HG02763 (cell line): ENCODE results near the gene MUC5B.
"Not testable (repeated sequence)": the region's sequence is repeated elsewhere in the genome, so short reads cannot be mapped to it uniquely, and the experiment has no call there.

Source experiments
- ATAC-seq: cut with Tn5 transposase; IDR thresholded peaks from one replicate; pipeline ENCODE4 v1.9.1; 2021; ENCODE audit warnings: mild to moderate bottlenecking, moderate library complexity; ENCODE audit not compliant: unreplicated experiment

MUC5B gene

DNA sequence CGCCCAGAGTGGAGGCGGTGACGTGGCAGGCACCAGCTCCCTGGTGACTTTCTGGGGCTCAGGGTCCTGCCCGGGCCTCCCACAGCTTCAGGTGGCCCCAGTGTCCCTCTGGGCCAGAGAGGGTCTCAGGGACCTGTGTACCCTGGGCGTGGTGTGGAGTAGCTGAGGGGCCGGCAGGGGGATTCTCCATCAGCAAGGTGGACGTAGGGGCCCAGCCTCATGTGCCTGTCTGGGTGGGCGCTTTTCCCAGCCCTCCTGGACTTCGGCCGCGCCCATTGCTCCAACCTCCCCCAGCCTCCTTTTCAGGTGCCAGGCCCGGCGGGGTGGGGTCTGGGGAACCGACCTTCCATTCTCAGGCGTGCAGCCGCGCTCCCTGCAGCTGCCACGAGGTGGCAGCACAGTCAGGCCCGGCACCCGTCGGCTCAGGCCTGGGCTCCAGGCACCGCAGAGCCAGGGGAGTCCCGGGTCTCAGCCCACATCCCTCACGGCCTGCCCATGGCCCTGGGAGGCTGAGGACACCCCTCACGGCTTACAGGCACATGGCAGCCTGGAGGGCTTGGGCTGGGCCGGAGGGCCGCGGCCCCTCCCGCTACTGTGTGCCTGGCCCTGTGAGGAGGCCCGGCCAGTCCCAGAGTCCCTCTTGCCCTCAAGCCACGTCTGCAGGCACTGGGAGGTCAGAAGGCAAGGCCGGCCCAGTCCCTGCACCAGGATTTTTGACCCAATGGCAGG, 19.9 kb upstream of the MUC5B start:
- ATAC-seq = no peak

DNA sequence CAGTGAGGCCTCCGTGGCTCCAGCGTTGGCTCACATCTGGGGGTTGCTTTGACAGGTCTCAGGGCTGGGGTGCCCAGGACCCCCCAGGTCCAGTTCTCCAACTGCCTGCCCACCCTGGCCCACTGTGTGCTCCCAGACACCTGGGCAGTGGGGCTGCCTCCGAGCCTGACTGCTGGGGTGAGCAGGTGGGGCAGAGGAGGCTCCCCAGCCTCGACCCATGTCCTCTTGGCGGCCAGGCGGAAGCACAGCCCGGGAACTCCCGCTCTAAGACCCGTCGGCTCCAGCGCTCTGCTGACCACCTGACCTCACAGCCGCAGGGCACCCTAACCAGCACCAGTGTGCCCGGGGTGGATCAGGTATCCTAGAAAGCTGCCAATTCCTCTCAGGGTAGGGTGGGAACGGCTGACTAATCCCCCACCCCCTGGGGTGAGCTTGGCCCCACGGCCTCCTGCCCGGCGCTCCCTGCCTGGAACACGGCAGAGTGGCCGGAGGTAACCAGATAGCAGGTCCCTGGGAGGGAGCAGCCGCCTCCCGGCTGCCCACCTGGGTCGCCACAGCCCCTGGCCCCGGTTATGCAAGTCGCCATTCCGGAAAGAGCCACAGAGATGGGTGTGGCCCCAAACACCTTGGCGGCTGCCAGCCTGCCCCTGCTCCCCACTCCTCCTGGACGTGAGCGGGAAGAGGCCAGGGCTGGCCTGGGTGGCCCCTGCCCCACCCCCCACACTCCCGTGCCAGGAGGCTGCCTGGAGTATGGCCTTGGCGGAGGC, 19.2 kb upstream of the MUC5B start:
- no peak for ATAC-seq

DNA sequence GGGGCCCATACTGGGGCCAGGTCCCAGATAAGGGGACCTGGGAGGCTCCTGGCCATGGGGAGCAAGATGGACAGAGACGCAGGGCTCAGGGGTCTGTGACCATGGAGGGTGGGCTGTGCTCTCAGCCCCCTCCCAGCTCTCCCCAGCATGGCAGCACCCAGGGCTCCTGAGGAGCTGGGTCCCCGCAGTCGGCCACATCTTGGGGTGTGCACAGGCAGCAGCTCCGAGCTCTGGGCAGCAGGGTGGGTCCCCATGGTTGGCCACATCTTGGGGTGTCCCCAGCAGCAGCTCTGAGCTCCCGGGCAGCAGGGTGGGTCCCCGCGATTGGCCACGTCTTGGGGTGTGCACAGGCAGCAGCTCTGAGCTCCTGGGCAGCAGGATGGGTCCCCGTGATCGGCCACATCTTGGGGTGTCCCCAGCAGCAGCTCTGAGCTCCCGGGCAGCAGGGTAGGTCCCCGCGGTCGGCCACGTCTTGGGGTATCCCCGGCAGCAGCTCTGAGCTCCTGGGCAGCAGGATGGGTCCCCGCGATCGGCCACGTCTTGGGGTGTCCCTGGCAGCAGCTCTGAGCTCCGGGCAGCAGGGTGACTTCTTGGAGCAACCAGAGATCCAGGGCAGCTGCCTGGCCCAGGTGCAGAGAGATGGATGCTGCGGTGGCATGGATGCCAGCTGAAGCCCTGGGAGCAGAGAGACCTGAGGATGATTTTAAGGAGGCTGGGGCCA, 18.3 kb upstream of the MUC5B start:
- no peak for ATAC-seq

DNA sequence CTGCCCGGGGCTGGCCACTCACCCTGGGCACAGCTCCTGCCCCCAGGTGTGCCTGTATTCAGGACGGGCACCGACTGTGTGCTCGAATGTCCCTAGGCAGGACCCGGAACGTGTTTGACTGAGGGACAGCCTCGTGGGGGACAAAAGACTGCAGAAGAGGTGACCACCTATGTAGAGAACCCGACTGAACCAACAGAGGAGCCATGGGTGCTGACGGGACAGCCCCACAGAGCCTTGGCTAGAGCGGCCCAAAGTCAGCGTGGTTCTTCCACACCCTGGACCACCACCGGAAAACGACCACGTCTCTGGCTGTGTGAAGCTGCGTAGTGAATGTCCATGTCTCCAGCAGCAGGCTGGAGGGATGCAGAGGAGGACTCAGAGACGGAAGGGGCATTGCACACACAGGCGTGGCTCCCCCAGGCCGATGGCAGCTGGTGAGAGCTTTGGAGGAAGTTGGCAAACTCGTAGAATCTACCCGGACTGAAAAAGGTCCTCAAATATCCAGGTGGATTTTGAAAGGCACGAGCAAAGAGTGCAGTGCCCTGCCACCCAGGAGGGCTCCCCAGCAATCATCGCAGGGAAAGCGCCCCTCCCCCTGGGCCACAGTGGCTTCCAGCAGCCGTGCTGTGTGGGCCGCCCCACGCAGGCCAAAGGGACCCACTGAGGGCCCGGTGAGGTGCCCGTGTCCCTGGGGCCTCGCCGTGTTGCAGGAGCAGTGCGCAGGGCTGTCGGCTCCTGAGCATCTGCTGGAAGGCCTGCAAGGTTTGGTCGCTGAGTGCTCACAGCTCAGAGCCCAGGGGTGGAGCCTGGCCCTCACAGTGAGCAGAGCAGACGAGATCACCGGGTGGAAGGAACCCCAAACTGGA, 17.5 kb upstream of the MUC5B start:
- ATAC-seq = no peak

DNA sequence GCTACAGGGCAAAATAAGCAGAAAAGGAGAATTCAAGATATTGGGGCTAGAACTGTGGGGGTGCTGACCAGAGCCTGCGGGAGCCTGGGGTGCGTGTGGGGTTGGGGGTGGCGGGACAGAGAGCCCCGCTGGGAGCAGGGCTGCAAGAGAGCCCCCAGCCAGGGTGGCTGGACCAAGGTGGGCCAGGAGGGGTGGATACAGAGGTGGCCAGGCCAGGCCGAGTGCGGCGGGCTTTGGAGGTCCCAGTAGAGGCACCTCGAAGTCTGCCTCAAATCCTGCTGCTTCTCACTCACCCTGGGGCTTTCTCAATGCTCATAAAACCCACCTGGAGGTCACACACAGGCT, 16.9 kb upstream of the MUC5B start:
- ATAC-seq = no peak

- no peak for ATAC-seq
Observed at GRCh38 chr11:1206391-1207271, 16.2 kb upstream of the MUC5B start.

DNA sequence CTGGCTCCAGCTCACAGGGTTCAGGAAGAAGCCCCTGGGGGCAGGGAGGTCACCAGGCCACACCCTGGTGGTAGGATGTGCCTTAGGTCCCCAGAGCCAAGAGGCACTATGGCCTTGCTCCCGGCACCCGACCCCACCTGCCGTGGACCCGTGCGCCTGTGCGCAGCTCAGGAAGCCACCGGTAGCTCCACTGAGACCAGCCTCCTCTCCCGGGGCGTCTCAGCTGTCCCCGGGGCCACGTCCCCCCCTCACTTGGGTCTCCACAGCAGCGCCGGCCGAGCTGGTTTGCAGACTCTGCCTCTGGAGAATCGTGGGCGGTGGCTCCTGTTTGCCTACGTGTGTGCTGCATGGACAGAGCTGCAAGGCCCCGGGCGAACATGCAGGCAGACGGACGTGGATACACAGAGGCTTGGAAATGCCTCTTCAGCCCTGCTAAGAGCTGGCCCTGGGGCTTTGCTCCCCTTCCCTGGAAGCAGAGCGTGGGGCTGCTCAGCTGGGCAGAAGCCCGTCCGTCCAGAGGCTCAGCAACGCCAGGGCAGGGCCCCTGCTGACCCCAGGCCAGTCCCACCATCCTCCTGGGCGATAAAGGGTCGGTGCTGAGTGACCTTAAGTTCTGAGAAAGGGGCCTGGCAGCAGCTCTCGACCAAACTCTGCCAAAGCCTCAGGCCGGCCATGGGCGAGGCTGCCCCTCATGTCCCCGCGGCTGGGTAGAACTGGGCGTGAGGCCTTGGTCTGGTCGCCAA, 15.3 kb upstream of the MUC5B start:
- no peak for ATAC-seq

DNA sequence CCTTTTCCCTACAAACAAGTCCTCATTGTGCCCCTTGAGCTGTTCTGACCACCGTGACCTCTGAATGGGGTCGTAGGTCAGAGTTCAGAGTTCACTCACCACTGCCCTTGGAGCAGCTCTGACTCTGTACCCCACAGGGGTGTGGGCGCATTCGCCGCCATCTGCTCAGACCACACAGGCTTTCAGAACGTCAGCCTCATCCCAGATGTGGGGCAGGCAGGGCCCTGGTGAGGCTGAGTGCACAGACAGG, 14.8 kb upstream of the MUC5B start:
- ATAC-seq = no peak

DNA sequence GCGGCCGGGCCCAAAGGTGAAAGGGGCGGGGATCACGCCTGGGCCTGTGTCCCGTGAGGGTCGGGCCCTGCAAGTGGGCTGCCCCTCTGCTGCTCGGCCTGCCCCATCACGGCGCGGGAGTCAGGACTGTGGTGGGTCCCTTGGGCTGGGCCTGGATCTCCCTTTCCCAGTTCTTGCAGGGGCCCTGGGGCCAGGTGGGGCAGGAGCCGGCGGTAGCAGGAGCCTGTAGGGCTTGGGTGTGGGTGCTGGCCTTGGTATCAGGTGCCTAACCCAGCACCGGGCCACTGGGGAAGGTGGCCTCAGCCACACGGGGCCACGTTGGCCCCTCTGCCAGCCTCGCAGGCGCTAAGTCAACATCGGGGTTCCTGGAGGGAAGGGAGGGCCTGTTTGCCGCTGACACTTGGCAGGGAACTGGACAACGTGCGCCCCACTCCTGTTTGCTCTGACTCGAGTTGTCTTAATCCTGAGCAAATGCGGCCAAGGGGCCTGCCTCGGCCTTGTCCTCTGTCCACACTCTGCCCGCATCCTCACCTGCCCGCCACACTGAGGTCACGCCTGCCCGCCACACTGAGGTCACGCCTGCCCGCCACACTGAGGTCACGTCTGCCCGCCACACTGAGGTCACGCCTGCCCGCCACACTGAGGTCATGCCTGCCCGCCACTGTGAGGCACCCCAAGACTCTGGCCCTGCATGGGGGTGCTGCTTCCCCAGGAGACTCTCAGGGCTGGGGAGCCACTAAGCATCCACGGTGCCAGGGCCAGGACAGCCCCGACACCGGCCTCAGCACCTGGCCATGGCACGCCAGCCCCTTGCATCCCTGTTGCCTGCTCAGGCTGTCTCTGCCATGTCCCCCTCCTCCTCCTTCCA, 14.2 kb upstream of the MUC5B start:
- ATAC-seq = no peak

DNA sequence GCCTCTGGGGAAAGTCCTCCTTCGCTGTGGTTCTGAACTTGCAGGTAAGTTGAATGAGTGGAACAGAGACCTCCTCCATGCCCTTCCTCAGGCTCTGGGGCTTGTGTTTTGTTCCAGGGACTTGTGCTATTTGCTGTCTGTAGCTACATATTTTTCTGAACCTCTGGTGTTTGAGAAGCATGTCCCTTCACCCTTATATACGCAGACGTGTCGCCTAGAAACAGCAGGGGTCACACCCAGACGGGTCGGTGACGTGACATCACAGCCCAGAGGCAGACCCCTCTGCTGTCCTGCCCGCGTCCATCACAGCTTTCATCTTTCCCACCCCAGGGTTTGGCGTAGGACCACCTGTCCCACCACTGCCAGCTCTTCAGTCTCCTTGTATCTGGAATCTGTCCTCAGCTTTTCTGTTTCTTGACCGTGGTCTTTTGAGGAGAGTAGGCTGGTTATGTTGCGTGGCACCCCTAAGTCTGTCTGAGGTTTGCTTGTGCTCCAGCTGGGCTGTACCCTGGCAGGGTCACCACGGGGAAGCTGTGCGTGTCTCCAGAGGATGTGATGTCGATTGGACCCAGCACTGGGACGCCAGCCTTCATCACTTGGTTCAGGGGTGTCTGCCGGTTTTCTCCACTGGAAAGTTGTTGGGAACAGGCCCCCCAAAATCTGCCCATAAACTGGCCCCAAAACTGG, 13.4 kb upstream of the MUC5B start:
- no peak for ATAC-seq

DNA sequence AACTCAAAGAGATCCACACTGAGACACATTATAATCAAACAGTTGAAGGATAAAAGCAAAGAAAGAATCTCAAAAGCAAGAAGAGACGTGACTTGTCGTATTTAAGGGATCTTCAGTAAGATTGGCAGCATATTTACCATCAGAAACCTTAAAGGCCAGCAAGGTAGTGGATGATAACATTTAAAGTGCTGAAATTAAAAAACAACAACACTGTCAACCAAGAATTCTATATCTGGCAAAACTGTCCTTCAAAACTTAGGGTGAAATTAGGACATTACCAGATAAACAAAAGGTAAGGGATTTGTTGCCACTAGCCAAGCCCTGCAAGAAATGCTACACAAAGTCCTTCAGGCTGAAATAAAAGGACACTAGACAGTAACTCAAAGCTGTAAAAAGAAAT, 11.0 kb upstream of the MUC5B start:
- ATAC-seq = no peak

- not testable (repeated sequence) for ATAC-seq
Observed at GRCh38 chr11:1215826-1216225, 7.0 kb upstream of the MUC5B start.

DNA sequence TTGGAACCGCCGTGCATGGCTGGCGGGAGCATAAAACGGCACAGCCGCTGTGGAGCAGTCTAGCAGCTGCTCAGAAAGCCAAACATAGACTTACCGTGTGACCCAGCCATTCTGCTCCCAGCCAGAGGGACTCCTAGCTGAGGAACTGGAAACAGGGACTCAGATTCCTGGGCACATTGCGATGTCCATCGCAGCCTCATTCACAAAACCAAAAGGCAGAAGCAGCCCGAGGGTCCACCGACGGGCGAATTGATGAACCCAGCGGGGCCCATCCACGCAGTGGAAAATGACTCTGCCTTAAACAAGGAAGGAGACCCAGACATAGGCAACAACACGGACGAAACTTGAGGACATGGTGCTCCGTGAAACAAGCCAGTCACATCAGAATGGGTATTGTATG, 5.7 kb upstream of the MUC5B start:
- ATAC-seq = no peak

DNA sequence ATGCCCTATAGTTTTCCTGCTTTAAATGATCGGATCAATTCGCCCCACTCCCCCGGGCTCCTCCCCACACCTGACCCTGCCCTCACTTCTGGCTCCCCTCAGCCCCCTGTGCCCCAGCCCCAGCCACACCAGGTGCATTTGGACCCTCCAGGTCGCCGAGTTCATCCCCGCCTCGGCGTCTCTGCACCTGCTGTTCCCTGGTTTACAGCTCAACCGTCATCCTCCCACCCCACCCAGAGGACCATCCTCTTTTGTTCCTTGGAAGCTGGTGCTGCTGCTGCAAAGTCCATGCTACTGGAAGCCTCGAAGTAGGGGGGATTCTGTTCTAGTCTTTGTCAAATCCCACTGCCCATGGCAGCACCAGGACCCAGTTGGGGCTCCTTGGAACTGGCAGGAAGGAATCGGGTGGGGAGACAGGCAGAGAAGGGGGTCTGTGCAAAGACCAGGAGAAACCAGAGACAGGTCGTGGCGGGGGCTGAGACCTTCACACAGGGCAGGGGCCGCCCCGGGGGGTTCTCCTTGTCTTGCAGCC, 4.5 kb upstream of the MUC5B start:
- ATAC-seq = no peak

DNA sequence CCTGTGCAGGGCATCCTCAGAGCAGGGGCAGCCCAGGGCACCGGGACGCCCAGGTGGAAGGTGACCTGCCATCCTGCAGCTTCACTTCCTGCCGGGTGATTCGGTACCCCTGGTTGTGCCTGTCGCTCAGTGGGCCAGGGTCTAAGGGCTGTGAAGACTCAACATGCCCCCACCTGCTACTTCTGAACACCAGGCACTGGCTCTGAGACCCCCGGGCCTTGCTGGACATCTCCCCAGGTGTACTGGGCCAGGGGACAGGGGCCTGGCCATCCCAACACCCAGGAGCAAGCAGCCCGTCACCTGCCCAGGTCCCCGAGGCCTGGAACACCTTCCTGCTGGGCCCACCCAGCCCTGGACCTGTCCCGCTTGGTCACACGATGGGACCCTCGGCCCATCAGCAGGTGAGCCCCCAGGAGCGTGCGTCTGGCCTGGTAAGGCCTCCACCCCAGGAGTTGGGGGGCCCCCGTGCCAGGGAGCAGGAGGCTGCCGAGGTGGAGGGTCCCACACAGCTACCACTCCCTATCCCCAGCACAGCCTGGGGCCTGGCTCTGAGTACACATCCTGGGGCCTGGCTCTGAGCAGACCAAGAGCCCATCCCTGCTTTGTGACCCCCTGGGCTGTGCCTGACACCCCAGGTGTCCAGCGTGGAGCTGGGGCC, 3.9 kb upstream of the MUC5B start:
- no peak for ATAC-seq

DNA sequence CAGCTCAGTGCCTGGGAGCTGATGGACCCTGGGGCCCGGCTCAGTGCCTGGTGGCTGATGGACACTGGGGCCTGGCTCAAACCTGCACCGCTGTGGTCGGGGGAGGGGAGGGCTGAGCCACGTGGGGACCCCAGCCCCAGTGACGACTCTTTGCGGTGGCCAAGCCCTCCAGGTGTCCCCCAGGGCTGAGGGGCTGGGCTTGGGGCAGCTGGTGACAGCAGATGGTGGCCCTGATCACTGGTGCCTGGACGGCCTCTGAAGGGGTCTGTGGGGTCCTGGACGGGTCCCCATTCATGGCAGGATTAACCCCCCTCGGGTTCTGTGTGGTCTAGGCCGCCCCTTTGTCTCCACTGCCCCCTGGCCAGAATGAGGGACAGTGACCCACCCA, 3.4 kb upstream of the MUC5B start:
- ATAC-seq = no peak
